GM23248 (cell line): ENCODE results near the gene MAD2L1BP.

Experiments used
- EZH2 ChIP-seq: fragments of 200-600 bp; sonication (generic); IDR thresholded peaks from 2 replicates; pipeline ENCODE4 v1.6.1; 2018; ENCODE audit warnings: antibody characterized with exemption, mild to moderate bottlenecking; ENCODE audit not compliant: insufficient read depth, poor library complexity, severe bottlenecking
- EZH2phosphoT487 ChIP-seq: fragments of 200-600 bp; sonication (generic); IDR thresholded peaks from 2 replicates; pipeline ENCODE4 v1.6.1; 2018; ENCODE audit warnings: antibody characterized with exemption, moderate library complexity, mild to moderate bottlenecking, low read depth; ENCODE audit not compliant: insufficient read depth

- no peak for TF ChIP-seq EZH2
- TF ChIP-seq EZH2phosphoT487: no peak
Observed at GRCh38 chr6:43666196-43666920, 30.7 kb downstream of the MAD2L1BP start.
